ENCODE data around the gene HS1BP3. TPM values are rescaled to one million over a fixed set of nuclear protein-coding genes. Genes with fewer than 3 reads are reported as not detected.

Gene HS1BP3
- total and polyA plus RNA-seq, 2 of the 13 experiments (the other 11 are each of a cell fraction or from before 2014, with no cell fraction given) = 15.2 to 22.0 TPM

GRCh38 chr2:20666005-20666303, 15.1 kb upstream of the HS1BP3 start (continued):
- TF ChIP-seq ZBTB4 (CRISPR knock-in tag; IDR thresholded peaks at IDR 0.05; ENCODE audit: borderline replicate concordance) = no peak
- peak; percentile 9; the same call in 1 of the 2 replicates for TF ChIP-seq MEIS2 (CRISPR knock-in tag; IDR thresholded peaks at IDR 0.05)
- no peak for TF ChIP-seq ZNF574 (CRISPR knock-in tag; IDR thresholded peaks at IDR 0.05)
- peak; percentile 6 for TF ChIP-seq RBM39 (IDR thresholded peaks at IDR 0.05; ENCODE audit: low read depth, low read length, poor library complexity, severe bottlenecking)
- TF ChIP-seq SMAD1 (CRISPR knock-in tag; IDR thresholded peaks at IDR 0.05; ENCODE audit: borderline replicate concordance, low read depth) = 0 out of 2 replicates have a peak, but pooled peaks have one; percentile 14

Measured in HepG2 (cell line).